DND-41 (cell line): ENCODE data around the gene SELENON.

Source experiments
- ATAC-seq: fragments of 200-7000 bp; cut with Tn5 transposase; 3 replicates; pipeline ENCODE4 v1.9.1; 2021; ENCODE audit warnings: low read depth; ENCODE audit not compliant: insufficient read depth
- DNase-seq: peaks from one replicate; pipeline ENCODE4 v3.0.0-alpha.2; 2020
- H2AFZ ChIP-seq: 2 replicates; pipeline ENCODE4 v1.6.0; 2012; ENCODE audit warnings: low read depth, low read length
- H3K27ac ChIP-seq: 2 replicates; pipeline ENCODE4 v1.5.1; 2012; ENCODE audit warnings: low read length, inconsistent platforms
- H3K27me3 ChIP-seq: fragments of 200-600 bp; sonication (generic); 2 replicates; pipeline ENCODE4 v1.6.0; 2012; ENCODE audit warnings: low read length, mild to moderate bottlenecking, inconsistent platforms; ENCODE audit not compliant: insufficient read depth, poor library complexity
- H3K36me3 ChIP-seq: 2 replicates; pipeline ENCODE4 v1.5.1; 2012; ENCODE audit warnings: low read length, inconsistent platforms; ENCODE audit not compliant: insufficient read depth
- H3K4me1 ChIP-seq: 2 replicates; pipeline ENCODE4 v1.5.1; 2012; ENCODE audit warnings: mild to moderate bottlenecking, low read length; ENCODE audit not compliant: insufficient read depth
- H3K4me2 ChIP-seq: 2 replicates; pipeline ENCODE4 v1.6.0; 2012; ENCODE audit warnings: mild to moderate bottlenecking, moderate library complexity, low read length, inconsistent platforms; ENCODE audit not compliant: insufficient read depth
- H3K4me3 ChIP-seq, 2 experiments: fragments of 200-600 bp in 1 of 2; shearing (Covaris generic) in 1 of 2; 2 replicates each; pipeline ENCODE4 v1.5.1; 2012 to 2016; ENCODE audit warnings: inconsistent platforms in 2 of 2, low read length in 2 of 2, mild to moderate bottlenecking in 2 of 2, low read depth in 1 of 2, moderate library complexity in 1 of 2
- H3K79me2 ChIP-seq: 2 replicates; pipeline ENCODE4 v1.6.0; 2012; ENCODE audit warnings: low read length, inconsistent platforms; ENCODE audit not compliant: insufficient read depth
- H3K9ac ChIP-seq: 2 replicates; pipeline ENCODE4 v1.6.0; 2012; ENCODE audit warnings: low read depth, mild to moderate bottlenecking, inconsistent platforms, low read length, moderate library complexity
- H3K9me3 ChIP-seq: 2 replicates; pipeline ENCODE4 v1.5.1; 2012; ENCODE audit warnings: low read length, moderate library complexity, mild to moderate bottlenecking, inconsistent platforms; ENCODE audit not compliant: insufficient read depth, severe bottlenecking
- H4K20me1 ChIP-seq: 2 replicates; pipeline ENCODE4 v1.6.0; 2012; ENCODE audit warnings: low read length; ENCODE audit not compliant: insufficient read depth
- EZH2 ChIP-seq: IDR thresholded peaks from 3 replicates; pipeline ENCODE4 v1.6.1; 2012; ENCODE audit warnings: borderline replicate concordance, low read depth, mild to moderate bottlenecking, moderate library complexity, low read length, inconsistent platforms; ENCODE audit not compliant: severe bottlenecking
- TF ChIP-seq, protein P1 (sequence below): IDR thresholded peaks from 2 replicates; pipeline ENCODE4 v1.5.1; 2012; ENCODE audit warnings: borderline replicate concordance, low read length, moderate library complexity, mild to moderate bottlenecking; ENCODE audit not compliant: poor library complexity, severe bottlenecking; ENCODE audit errors: extremely low read depth

SELENON gene

DNA sequence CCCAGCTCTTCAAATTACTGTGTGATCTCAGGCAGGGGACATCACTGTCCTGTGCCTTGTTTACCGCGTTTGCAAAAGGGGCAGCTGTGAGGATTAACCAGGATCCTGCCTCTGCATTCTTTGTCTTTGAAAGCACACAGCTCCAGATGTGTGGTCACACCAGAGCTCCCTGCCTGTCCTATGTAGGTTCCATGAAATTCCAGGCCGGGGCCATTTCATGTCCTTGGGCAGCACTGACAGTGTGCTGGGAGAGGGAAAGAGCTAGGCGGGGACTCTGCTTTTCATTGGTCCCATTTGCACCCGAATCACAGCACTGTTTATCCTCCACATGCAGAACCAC lies 42.2 kb upstream of the SELENON start:
- no peak for DNase-seq
- no peak for TF ChIP-seq EZH2
- TF ChIP-seq, protein P1, sequence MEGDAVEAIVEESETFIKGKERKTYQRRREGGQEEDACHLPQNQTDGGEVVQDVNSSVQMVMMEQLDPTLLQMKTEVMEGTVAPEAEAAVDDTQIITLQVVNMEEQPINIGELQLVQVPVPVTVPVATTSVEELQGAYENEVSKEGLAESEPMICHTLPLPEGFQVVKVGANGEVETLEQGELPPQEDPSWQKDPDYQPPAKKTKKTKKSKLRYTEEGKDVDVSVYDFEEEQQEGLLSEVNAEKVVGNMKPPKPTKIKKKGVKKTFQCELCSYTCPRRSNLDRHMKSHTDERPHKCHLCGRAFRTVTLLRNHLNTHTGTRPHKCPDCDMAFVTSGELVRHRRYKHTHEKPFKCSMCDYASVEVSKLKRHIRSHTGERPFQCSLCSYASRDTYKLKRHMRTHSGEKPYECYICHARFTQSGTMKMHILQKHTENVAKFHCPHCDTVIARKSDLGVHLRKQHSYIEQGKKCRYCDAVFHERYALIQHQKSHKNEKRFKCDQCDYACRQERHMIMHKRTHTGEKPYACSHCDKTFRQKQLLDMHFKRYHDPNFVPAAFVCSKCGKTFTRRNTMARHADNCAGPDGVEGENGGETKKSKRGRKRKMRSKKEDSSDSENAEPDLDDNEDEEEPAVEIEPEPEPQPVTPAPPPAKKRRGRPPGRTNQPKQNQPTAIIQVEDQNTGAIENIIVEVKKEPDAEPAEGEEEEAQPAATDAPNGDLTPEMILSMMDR = no peak
- H3K9ac ChIP-seq = no peak overlapping the region
- no peaks in the 10 kb centered on the region for H3K79me2 ChIP-seq
- ATAC-seq = no peak
- peaks cover 4% of the 10 kb centered on the region; the same call in 1 of the 2 replicates for H3K4me1 ChIP-seq
- peaks cover 15% of the 10 kb centered on the region for H4K20me1 ChIP-seq
- no peak overlapping the region for H2AFZ ChIP-seq
- H3K9me3 ChIP-seq = no peaks in the 10 kb centered on the region
- no peaks in the 10 kb centered on the region for H3K36me3 ChIP-seq
- no peak overlapping the region for H3K27ac ChIP-seq
- H3K4me2 ChIP-seq = no peak overlapping the region
- peaks cover 15% of the 10 kb centered on the region for H3K27me3 ChIP-seq
- H3K4me3 ChIP-seq = no peak overlapping the region

DNA sequence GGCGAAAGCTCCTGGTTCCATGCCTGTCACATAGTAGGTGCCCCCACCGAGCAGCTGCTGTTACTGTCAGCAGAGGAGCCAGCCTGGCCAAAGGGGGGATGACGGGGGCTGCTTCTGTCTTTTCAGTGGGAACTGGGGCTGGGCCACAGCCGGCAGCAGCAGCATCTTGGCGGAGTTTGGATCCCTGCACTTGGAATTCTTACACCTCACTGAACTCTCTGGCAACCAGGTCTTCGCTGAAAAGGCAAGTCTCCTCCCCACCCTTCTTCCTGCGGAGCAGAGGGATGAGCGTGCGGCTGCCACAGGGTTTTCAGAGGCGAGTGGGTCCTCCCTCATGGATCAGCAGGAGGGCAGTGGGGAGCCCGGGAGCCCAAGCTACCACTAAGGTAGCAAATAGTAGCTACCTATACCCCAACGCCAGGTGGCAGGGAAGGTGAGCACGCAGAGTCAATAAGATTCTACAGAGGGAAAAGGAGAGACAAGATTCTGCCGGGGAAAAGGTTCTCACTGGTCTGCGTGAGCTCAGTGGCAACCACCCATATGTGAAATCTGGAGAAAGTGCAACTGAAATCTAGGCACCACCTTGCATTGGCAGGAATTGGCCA lies 41.4 kb upstream of the SELENON start:
- H3K27me3 ChIP-seq = peaks cover 15% of the 10 kb centered on the region
- H3K9me3 ChIP-seq = no peaks in the 10 kb centered on the region
- TF ChIP-seq EZH2 = no peak
- TF ChIP-seq, protein P1 = no peak

DNA sequence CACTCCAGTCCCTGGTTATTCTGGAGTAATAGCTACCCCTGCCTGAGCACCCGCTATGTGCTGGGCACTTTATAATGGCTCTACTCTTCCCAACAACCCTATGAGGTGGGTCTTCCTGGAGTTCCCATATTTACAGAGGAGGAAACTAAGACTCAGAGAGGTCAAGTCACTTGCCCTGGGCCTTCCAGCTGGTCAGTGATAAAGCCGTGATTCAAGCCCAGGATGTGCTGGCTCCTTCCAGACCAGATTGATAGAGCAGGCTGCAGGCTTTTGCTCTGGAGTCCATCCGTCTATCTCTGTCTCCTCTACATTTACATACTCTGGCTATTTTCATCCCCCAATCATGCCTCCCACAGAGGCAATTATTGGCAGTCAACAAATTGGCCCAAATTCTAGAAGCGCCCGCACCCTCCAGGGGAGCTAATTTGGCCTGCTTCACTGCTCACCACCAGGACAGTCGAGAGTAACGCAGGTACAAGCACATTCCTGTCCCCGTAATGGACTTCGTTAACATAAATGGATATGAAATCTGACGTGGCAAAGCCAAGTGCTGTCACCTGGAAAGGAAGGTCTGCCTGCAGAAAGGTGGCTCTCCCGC lies 39.8 kb upstream of the SELENON start:
- Histone ChIP-seq H3K79me2 (no peaks in the 10 kb centered on the region), H3K4me2 (no peak overlapping the region), H3K36me3 (no peaks in the 10 kb centered on the region), H3K27ac (no peak overlapping the region), H4K20me1 (peaks cover 12% of the 10 kb centered on the region), H3K9me3 (no peaks in the 10 kb centered on the region), H2AFZ (no peak overlapping the region), H3K9ac (no peak overlapping the region), H3K4me1 (peaks cover 4% of the 10 kb centered on the region; the same call in 1 of the 2 replicates), H3K4me3 (no peak overlapping the region), H3K27me3 (peaks cover 15% of the 10 kb centered on the region)
- TF ChIP-seq, protein P1 = no peak
- TF ChIP-seq EZH2 = no peak
- no peak for DNase-seq
- no peak for ATAC-seq

More for the DNA sequence above, 41.4 kb upstream of the SELENON start:
- Histone ChIP-seq H3K4me2 (no peak overlapping the region), H3K9ac (no peak overlapping the region), H3K36me3 (no peaks in the 10 kb centered on the region), H4K20me1 (peaks cover 10% of the 10 kb centered on the region), H2AFZ (no peak overlapping the region), H3K27ac (no peak overlapping the region), H3K79me2 (no peaks in the 10 kb centered on the region), H3K4me1 (peaks cover 4% of the 10 kb centered on the region; the same call in 1 of the 2 replicates), H3K4me3 (no peak overlapping the region)
- DNase-seq (no peak), ATAC-seq (no peak)
